ENCODE data around the gene PLEK2. TPM values are rescaled to one million over a fixed set of nuclear protein-coding genes. Genes with fewer than 3 reads are reported as not detected.

The PLEK2 gene
- total RNA-seq, 1 experiment from 2014 or later: 46.0 TPM

GRCh38 chr14:67393689-67394088 is 18.3 kb downstream of the PLEK2 start:
- BruUV-seq (replicated peaks): no TSS peak
- DNase-seq: peak in 1 of 2 experiments; percentile 65
- no peak for TF ChIP-seq EZH2 (IDR thresholded peaks at IDR 0.05; ENCODE audit: low read depth)
- TF ChIP-seq, protein P1, sequence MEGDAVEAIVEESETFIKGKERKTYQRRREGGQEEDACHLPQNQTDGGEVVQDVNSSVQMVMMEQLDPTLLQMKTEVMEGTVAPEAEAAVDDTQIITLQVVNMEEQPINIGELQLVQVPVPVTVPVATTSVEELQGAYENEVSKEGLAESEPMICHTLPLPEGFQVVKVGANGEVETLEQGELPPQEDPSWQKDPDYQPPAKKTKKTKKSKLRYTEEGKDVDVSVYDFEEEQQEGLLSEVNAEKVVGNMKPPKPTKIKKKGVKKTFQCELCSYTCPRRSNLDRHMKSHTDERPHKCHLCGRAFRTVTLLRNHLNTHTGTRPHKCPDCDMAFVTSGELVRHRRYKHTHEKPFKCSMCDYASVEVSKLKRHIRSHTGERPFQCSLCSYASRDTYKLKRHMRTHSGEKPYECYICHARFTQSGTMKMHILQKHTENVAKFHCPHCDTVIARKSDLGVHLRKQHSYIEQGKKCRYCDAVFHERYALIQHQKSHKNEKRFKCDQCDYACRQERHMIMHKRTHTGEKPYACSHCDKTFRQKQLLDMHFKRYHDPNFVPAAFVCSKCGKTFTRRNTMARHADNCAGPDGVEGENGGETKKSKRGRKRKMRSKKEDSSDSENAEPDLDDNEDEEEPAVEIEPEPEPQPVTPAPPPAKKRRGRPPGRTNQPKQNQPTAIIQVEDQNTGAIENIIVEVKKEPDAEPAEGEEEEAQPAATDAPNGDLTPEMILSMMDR (conservative IDR thresholded peaks at IDR 0.05): no peak
- Histone ChIP-seq H2AFZ (no peak overlapping the region), H3K79me2 (ENCODE audit: low read depth) (no peaks in the 10 kb centered on the region), H3F3A (ENCODE audit: insufficient read depth, low read depth) (peaks cover 4% of the 10 kb centered on the region; the same call in 1 of the 2 replicates), H3K9me3 (ENCODE audit: insufficient read depth, low read depth) (no peaks in the 10 kb centered on the region), H3K4me1 (replicated peaks; ENCODE audit: insufficient read depth) (no peaks in the 10 kb centered on the region), H3K36me3 (ENCODE audit: low read depth) (0 out of 2 replicates have a peak, but pooled peaks cover 8% of the 10 kb centered on the region), H4K20me1 (ENCODE audit: insufficient read depth) (no peaks in the 10 kb centered on the region), H3K27ac (no peak overlapping the region), H3K4me3 (no peak overlapping the region), H3K27me3 (ENCODE audit: insufficient read depth, low read depth) (no peaks in the 10 kb centered on the region), H3K9me2 (ENCODE audit: insufficient read depth) (no peaks in the 10 kb centered on the region), H3K4me2 (no peak overlapping the region)
- ChIA-PET POLR2A (ENCODE audit: unreplicated experiment) (no interaction called here), CTCF (no interaction called here)
- intact Hi-C loops (cut with micrococcal nuclease; ENCODE audit: unreplicated experiment): no loop called here

DNA sequence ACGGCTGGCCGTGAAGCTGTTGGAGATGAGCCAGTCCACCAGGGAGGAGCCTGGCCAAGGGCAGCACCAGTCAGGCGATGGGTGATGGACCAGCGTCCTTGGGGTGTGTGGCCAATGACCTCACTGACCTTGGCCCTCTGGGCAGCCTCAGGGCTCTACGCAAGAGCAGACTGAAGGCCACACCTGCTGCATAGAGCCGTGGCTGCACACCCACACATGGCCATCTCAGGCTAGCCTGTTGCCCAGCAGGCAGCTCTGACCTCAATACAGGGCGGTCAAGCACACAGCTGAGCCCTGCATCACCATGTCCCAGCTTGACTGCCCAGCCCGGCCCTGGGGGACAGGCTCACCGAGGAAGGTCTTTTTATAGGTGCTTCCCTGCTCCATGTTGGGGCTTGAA is 19.2 kb downstream of the PLEK2 start:
- TF ChIP-seq EZH2 (IDR thresholded peaks at IDR 0.05; ENCODE audit: low read depth): no peak
- TF ChIP-seq, protein P1 (conservative IDR thresholded peaks at IDR 0.05): no peak
- Histone ChIP-seq H3K9me3 (ENCODE audit: insufficient read depth, low read depth) (no peaks in the 10 kb centered on the region), H3K27ac (no peak overlapping the region), H2AFZ (no peak overlapping the region), H3F3A (ENCODE audit: insufficient read depth, low read depth) (peaks cover 11% of the 10 kb centered on the region; the same call in 1 of the 2 replicates), H3K27me3 (ENCODE audit: insufficient read depth, low read depth) (no peaks in the 10 kb centered on the region), H3K4me3 (no peak overlapping the region), H4K20me1 (ENCODE audit: insufficient read depth) (no peaks in the 10 kb centered on the region), H3K4me2 (no peak overlapping the region), H3K36me3 (ENCODE audit: low read depth) (0 out of 2 replicates have a peak, but pooled peaks cover 8% of the 10 kb centered on the region), H3K9me2 (ENCODE audit: insufficient read depth) (no peaks in the 10 kb centered on the region), H3K79me2 (ENCODE audit: low read depth) (no peaks in the 10 kb centered on the region), H3K4me1 (replicated peaks; ENCODE audit: insufficient read depth) (no peaks in the 10 kb centered on the region)
- no peak for DNase-seq
- ChIA-PET CTCF (no interaction called here), POLR2A (ENCODE audit: unreplicated experiment) (no interaction called here)
- intact Hi-C loops (cut with micrococcal nuclease; ENCODE audit: unreplicated experiment): no loop called here
- BruUV-seq (replicated peaks): no TSS peak

- Histone ChIP-seq H3K4me3 (no peak overlapping the region), H3K36me3 (ENCODE audit: low read depth) (0 out of 2 replicates have a peak, but pooled peaks cover 8% of the 10 kb centered on the region), H3K9me3 (ENCODE audit: insufficient read depth, low read depth) (no peaks in the 10 kb centered on the region), H3K4me2 (no peak overlapping the region), H4K20me1 (ENCODE audit: insufficient read depth) (no peaks in the 10 kb centered on the region), H3F3A (ENCODE audit: insufficient read depth, low read depth) (peaks cover 18% of the 10 kb centered on the region; the same call in 1 of the 2 replicates), H3K27me3 (ENCODE audit: insufficient read depth, low read depth) (no peaks in the 10 kb centered on the region), H3K9me2 (ENCODE audit: insufficient read depth) (no peaks in the 10 kb centered on the region), H3K79me2 (ENCODE audit: low read depth) (no peaks in the 10 kb centered on the region), H3K27ac (no peak overlapping the region), H2AFZ (no peak overlapping the region), H3K4me1 (replicated peaks; ENCODE audit: insufficient read depth) (no peaks in the 10 kb centered on the region)
- CTCF ChIA-PET: no interaction called here
- no TSS peak for BruUV-seq (replicated peaks)
- TF ChIP-seq EZH2 (IDR thresholded peaks at IDR 0.05; ENCODE audit: low read depth): no peak
- TF ChIP-seq, protein P1 (conservative IDR thresholded peaks at IDR 0.05): no peak
- no peak for DNase-seq
- POLR2A ChIA-PET (ENCODE audit: unreplicated experiment): no interaction called here
- intact Hi-C loops (cut with micrococcal nuclease; ENCODE audit: unreplicated experiment): no loop called here
These were observed 19.8 kb downstream of the PLEK2 start for GRCh38 chr14:67392123-67392522.
